ENCODE results near the gene NOSTRIN. TPM values are rescaled to one million over a fixed set of nuclear protein-coding genes. Genes with fewer than 3 reads are reported as not detected.
"Not testable (repeated sequence)": the region's sequence is repeated elsewhere in the genome, so short reads cannot be mapped to it uniquely, and the experiment has no call there.

The NOSTRIN gene
- total RNA-seq, 1 donor from 2014 or later: not detected

- Mint-ChIP-seq H3K27ac (no peak overlapping the region), H3K36me3 (ENCODE audit: low read depth) (no peaks in the 10 kb centered on the region), H3K9me3 (no peaks in the 10 kb centered on the region), H3K27me3 (no peaks in the 10 kb centered on the region), H3K4me3 (no peak overlapping the region), H3K4me1 (no peaks in the 10 kb centered on the region)
- DNase-seq: no peak
- intact Hi-C loops (cut with micrococcal nuclease): no loop called here
These were observed 26.6 kb upstream of the NOSTRIN start for GRCh38 chr2:168775837-168776236.

DNA sequence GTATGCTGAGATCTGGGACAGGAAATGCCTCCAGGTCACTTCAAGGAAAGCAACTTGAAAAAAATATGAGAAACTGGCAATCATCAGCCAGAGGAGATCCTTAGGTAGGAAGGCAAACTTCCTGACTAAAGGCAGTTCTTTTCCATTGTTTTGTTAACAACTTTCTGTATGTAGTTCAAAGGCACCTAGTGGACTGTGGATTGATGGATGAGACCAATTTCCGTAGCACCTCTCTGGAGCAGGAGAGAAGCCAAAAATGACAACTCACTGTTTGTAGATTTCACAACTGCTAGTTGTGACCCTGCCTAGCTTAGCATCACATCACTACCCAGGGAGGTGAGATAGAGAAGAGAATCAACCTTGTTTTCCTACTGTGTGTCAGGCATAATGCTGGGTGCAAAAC, 21.8 kb upstream of the NOSTRIN start:
- Mint-ChIP-seq H3K27me3 (peaks cover 2% of the 10 kb centered on the region), H3K4me1 (no peaks in the 10 kb centered on the region), H3K9me3 (no peaks in the 10 kb centered on the region), H3K27ac (no peak overlapping the region), H3K36me3 (ENCODE audit: low read depth) (no peaks in the 10 kb centered on the region), H3K4me3 (no peak overlapping the region)
- intact Hi-C loops (cut with micrococcal nuclease): no loop called here
- no peak for DNase-seq

- Mint-ChIP-seq H3K27ac (no peak overlapping the region), H3K27me3 (peaks cover 2% of the 10 kb centered on the region)
- intact Hi-C loops (cut with micrococcal nuclease): no loop called here
These were observed 21.1 kb upstream of the NOSTRIN start for GRCh38 chr2:168781191-168781817.

DNA sequence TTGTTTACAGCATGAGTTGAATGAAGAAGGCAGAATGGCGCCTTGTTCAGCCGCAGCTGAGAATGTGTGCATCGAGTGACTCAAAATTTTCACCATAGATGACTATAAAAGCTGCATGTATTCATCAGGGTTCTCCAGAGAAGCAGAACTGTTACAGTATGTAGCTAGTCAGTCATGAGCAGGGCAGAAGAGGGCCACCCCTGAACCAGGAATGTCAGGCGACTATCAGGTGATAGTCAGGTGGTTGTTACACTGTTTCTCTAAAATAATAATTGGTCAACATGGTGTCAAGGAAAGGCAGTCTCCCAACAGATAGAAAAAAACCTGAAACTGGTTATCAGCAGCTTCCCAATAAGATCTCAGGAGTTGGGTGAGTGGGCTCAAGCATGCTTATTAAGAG, 20.2 kb upstream of the NOSTRIN start:
- H3K9me3 Mint-ChIP-seq: no peaks in the 10 kb centered on the region
- H3K27me3 Mint-ChIP-seq: peaks cover 2% of the 10 kb centered on the region
- H3K27ac Mint-ChIP-seq: no peak overlapping the region
- DNase-seq: no peak
- H3K36me3 Mint-ChIP-seq (ENCODE audit: low read depth): no peaks in the 10 kb centered on the region
- H3K4me3 Mint-ChIP-seq: no peak overlapping the region
- intact Hi-C loops (cut with micrococcal nuclease): no loop called here
- no peaks in the 10 kb centered on the region for H3K4me1 Mint-ChIP-seq

More at GRCh38 chr2:168781191-168781817, 21.1 kb upstream of the NOSTRIN start:
- no peak overlapping the region for H3K4me3 Mint-ChIP-seq
- H3K36me3 Mint-ChIP-seq (ENCODE audit: low read depth): no peaks in the 10 kb centered on the region
- no peaks in the 10 kb centered on the region for H3K9me3 Mint-ChIP-seq
- no peak for DNase-seq
- H3K4me1 Mint-ChIP-seq: no peaks in the 10 kb centered on the region

DNA sequence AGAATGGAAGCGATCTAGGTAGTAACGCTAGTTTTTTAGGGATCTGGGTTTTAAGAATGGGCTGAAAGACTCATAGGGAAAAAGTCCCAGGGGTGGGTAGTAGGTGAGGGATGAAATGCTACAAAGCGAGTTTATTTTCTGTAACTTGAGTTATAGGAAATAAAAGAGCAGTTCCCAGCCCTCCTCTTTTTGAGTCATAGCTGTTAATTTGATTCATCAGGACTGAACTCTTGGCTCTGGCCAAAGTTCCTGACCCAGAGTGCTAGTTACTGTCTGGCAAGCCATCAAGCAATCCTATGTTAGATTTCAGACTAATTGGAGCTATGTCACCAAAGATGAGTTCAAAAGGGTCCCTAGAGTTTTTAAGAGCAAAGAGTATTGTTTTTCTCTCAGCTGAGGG, 17.4 kb upstream of the NOSTRIN start:
- no peaks in the 10 kb centered on the region for H3K36me3 Mint-ChIP-seq (ENCODE audit: low read depth)

DNA sequence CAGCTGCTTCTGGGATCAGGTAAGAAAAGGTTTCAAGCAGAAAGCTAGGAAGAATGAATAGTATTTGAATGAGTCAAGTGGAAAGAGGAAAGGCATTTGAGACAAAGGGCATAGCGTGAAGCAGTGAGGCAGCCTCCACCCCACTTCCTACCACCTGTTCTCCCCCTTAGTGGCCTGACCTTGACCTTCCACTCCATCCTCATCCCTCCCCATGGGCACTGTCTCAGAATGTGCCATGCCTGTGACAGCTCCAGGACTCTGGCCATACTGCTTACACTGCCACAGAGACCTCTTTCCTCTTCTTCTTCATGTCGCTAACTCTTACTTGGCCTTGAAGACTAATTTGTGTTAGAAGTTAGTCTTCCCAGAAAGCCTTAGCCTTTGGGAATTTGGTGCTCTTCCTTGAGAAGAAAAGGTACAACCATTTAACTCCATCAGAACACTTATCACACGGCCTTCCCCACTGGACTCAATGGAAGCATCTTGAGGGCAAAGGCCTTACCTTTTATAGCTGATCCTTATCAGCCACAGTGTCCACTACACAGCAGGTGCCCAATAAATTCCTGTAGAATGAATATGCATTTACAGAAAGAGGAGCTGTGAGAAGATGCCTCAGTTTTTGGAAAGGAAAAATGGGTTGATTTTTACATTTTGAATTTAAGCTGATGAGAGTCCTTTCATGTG, 15.2 kb upstream of the NOSTRIN start:
- Mint-ChIP-seq H3K36me3 (ENCODE audit: low read depth) (no peaks in the 10 kb centered on the region), H3K4me3 (no peak overlapping the region), H3K27me3 (peaks cover 3% of the 10 kb centered on the region), H3K4me1 (no peaks in the 10 kb centered on the region), H3K27ac (no peak overlapping the region), H3K9me3 (peaks cover 3% of the 10 kb centered on the region)
- DNase-seq: no peak
- intact Hi-C loops (cut with micrococcal nuclease): no loop called here

More for the DNA sequence above, 17.4 kb upstream of the NOSTRIN start:
- intact Hi-C loops (cut with micrococcal nuclease): no loop called here
- no peak for DNase-seq
- Mint-ChIP-seq H3K4me3 (no peak overlapping the region), H3K4me1 (no peaks in the 10 kb centered on the region), H3K27me3 (peaks cover 2% of the 10 kb centered on the region), H3K9me3 (no peaks in the 10 kb centered on the region), H3K27ac (no peak overlapping the region)

- intact Hi-C loops (cut with micrococcal nuclease): no loop called here
- Mint-ChIP-seq H3K9me3 (peaks cover 3% of the 10 kb centered on the region), H3K36me3 (ENCODE audit: low read depth) (no peaks in the 10 kb centered on the region), H3K27ac (no peak overlapping the region), H3K4me3 (no peak overlapping the region), H3K27me3 (peaks cover 3% of the 10 kb centered on the region), H3K4me1 (no peaks in the 10 kb centered on the region)
- DNase-seq: no peak
These were observed 14.6 kb upstream of the NOSTRIN start for GRCh38 chr2:168787782-168788376.

GRCh38 chr2:168789776-168790175, 12.7 kb upstream of the NOSTRIN start:
- Mint-ChIP-seq H3K9me3 (peaks cover 6% of the 10 kb centered on the region), H3K27me3 (peaks cover 1% of the 10 kb centered on the region), H3K36me3 (ENCODE audit: low read depth) (no peaks in the 10 kb centered on the region), H3K4me1 (no peaks in the 10 kb centered on the region), H3K27ac (no peak overlapping the region), H3K4me3 (no peak overlapping the region)
- intact Hi-C loops (cut with micrococcal nuclease): no loop called here
- no peak for DNase-seq

DNA sequence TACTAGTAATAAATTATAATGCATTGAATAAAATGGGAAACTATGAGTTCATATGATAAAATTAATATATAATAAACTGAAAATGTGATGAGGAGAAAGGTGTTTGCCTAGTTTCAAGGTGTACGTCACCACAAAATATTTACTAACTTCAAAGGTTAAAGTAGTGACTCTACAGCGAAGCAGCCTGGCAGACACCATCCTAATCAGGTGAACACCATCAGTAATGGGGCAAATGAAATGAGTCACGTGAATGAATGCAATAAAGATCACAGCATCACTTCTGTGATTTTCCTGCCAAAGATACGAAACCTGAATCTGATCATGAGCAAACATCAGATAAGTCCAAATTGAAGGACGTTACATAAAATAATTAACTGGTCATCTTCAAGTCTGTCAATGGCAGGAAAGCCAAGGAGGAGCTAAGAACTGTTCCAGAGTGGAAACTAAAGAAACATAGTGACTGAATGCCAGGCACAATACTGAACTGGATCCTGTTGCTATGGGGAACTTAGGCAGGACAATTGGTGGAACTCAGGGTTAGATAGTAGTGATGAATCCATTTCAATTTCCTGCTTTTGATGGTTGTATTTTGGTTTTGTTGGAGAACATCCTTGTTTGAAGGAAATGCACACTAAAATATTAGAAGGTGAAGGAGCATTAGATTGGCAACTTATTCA, 12.1 kb upstream of the NOSTRIN start:
- H3K27ac Mint-ChIP-seq: no peak overlapping the region
- H3K9me3 Mint-ChIP-seq: peaks cover 6% of the 10 kb centered on the region
- no peaks in the 10 kb centered on the region for H3K4me1 Mint-ChIP-seq
- intact Hi-C loops (cut with micrococcal nuclease): no loop called here
- no peak overlapping the region for H3K4me3 Mint-ChIP-seq
- no peak for DNase-seq
- H3K27me3 Mint-ChIP-seq: peaks cover 1% of the 10 kb centered on the region
- no peaks in the 10 kb centered on the region for H3K36me3 Mint-ChIP-seq (ENCODE audit: low read depth)

DNA sequence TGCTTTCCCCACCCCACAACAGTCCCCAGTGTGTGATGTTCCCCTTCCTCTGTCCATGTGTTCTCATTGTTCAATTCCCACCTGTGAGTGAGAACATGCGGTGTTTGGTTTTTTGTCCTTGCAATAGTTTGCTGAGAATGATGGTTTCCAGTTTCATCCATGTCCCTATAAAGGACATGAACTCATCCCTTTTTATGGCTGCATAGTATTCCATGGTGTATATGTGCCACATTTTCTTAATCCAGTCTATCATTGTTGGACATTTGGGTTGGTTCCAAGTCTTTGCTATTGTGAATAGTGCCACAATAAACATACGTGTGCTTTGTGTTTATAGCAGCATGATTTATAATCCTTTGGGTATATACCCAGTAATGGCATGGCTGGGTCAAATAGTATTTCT, 11.3 kb upstream of the NOSTRIN start:
- H3K27me3 Mint-ChIP-seq; DNase-seq; H3K27ac Mint-ChIP-seq; H3K36me3 Mint-ChIP-seq (ENCODE audit: low read depth); intact Hi-C loops (cut with micrococcal nuclease); H3K4me3 Mint-ChIP-seq; H3K4me1 Mint-ChIP-seq; H3K9me3 Mint-ChIP-seq: not testable (repeated sequence)

GRCh38 chr2:168793596-168793995, 8.8 kb upstream of the NOSTRIN start:
- H3K27me3 Mint-ChIP-seq: peaks cover 1% of the 10 kb centered on the region
- no peak overlapping the region for H3K4me3 Mint-ChIP-seq
- H3K9me3 Mint-ChIP-seq: peaks cover 6% of the 10 kb centered on the region
- H3K27ac Mint-ChIP-seq: no peak overlapping the region
- intact Hi-C loops (cut with micrococcal nuclease): no loop called here
- no peak for DNase-seq
- no peaks in the 10 kb centered on the region for H3K4me1 Mint-ChIP-seq
- no peaks in the 10 kb centered on the region for H3K36me3 Mint-ChIP-seq (ENCODE audit: low read depth)

DNA sequence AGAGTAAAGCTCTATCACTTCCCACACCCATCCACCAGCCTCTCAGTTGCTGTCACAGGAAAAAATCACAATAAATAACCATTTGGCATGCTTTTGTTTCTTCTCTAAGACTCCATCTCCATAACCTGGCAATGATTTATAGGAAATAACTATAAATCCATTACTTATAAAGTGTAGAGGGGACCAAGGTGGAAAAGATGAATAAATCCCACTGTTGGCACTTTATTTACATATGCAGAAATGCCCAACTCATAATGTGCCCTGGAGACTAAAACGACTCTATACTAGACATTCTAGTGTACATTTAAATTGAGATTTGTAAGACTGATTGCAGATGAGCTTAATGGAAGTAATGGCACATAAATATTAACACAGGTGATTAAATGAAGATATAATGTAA, 7.5 kb upstream of the NOSTRIN start:
- no peaks in the 10 kb centered on the region for H3K4me1 Mint-ChIP-seq
- no peak overlapping the region for H3K27ac Mint-ChIP-seq
- H3K4me3 Mint-ChIP-seq: no peak overlapping the region
- H3K9me3 Mint-ChIP-seq: peaks cover 6% of the 10 kb centered on the region
- peaks cover 1% of the 10 kb centered on the region for H3K27me3 Mint-ChIP-seq
- DNase-seq: no peak
- intact Hi-C loops (cut with micrococcal nuclease): no loop called here
- H3K36me3 Mint-ChIP-seq (ENCODE audit: low read depth): no peaks in the 10 kb centered on the region

DNA sequence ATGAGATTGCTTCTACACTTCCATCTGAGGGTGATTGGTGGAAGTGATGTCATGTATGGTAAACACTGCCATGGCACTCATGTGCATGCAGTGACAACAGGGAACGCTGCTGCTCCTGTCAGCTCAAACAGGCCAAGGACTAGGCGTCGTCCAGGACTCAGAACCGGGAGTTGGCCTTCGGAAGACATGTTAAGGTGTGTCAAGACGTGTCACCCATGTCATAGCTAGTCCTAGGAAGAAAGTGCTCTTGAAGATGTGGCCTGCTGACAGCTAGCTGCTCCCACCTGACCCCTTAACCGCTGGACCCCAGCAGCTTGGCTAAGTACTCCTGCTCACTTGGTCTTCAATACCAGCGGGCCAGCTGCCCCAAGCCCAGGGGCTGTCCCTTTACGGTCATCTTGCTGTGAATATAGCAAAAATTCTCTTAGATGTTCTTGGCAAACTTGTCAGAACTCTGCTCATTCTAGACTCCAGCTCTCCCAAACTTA, 6.3 kb upstream of the NOSTRIN start:
- H3K27me3 Mint-ChIP-seq: no peaks in the 10 kb centered on the region
- H3K27ac Mint-ChIP-seq: no peak overlapping the region
- H3K4me3 Mint-ChIP-seq: no peak overlapping the region
- intact Hi-C loops (cut with micrococcal nuclease): no loop called here
- no peaks in the 10 kb centered on the region for H3K36me3 Mint-ChIP-seq (ENCODE audit: low read depth)
- H3K4me1 Mint-ChIP-seq: no peaks in the 10 kb centered on the region
- H3K9me3 Mint-ChIP-seq: peaks cover 3% of the 10 kb centered on the region
- no peak for DNase-seq
